H1 (cell line): ENCODE measurements around the gene VAV2. TPM values are rescaled to one million over a fixed set of nuclear protein-coding genes. Genes with fewer than 3 reads are reported as not detected.

Source experiments
- CTCF ChIA-PET: fragments of 300-600 bp; sonication (Branson Sonifier 250); formaldehyde crosslinking; loops from one replicate; lab custom pipeline; 2021; ENCODE audit not compliant: partially characterized antibody; lab: Charles Lee
- POLR2A ChIA-PET: fragments of 300-600 bp; sonication (Branson Sonifier 250); formaldehyde crosslinking; loops from one replicate; lab custom pipeline; 2021; ENCODE audit warnings: inconsistent platforms; ENCODE audit not compliant: partially characterized antibody; lab: Charles Lee
- DNase-seq, 2 experiments: peaks; one replicate each; pipeline versions ENCODE4 v3.0.0 to v3.0.0-alpha.2; 2010 to 2022; ENCODE audit warnings: low spot score in 2 of 2, low read depth in 1 of 2, mixed read lengths in 1 of 2
- FAIRE-seq: peaks from 2 replicates; lab custom pipeline; 2011; peaks lifted over from hg19 to GRCh38; lab: Jason Lieb, UNC
- H2AFZ ChIP-seq: 2 replicates; pipeline ENCODE4 v1.8.1; 2012; ENCODE audit warnings: low read length, inconsistent platforms
- H2AK5ac ChIP-seq: 2 replicates; pipeline ENCODE4 v1.6.1; 2013; ENCODE audit warnings: low read depth, low read length
- H2BK120ac ChIP-seq: replicated peaks from 2 replicates; pipeline ENCODE3; 2013; ENCODE audit warnings: low read depth, low read length, inconsistent platforms
- H2BK12ac ChIP-seq: 2 replicates; pipeline ENCODE4 v1.6.1; 2013; ENCODE audit warnings: low read depth, low read length
- H2BK15ac ChIP-seq: 2 replicates; pipeline ENCODE4 v1.6.1; 2013; ENCODE audit warnings: low read length
- H2BK20ac ChIP-seq: 2 replicates; pipeline ENCODE4 v1.6.1; 2013; ENCODE audit warnings: low read length
- H2BK5ac ChIP-seq: 2 replicates; pipeline ENCODE4 v1.6.1; 2013; ENCODE audit warnings: low read depth, low read length
- H3K14ac ChIP-seq: 2 replicates; pipeline ENCODE4 v1.6.1; 2013; ENCODE audit warnings: inconsistent platforms; ENCODE audit not compliant: insufficient read length
- H3K18ac ChIP-seq: 2 replicates; pipeline ENCODE4 v1.6.1; 2013; ENCODE audit warnings: low read length; ENCODE audit errors: extremely low read depth
- H3K23ac ChIP-seq: 2 replicates; pipeline ENCODE4 v1.6.1; 2013; ENCODE audit warnings: inconsistent platforms; ENCODE audit not compliant: insufficient read length
- H3K23me2 ChIP-seq: 2 replicates; pipeline ENCODE4 v1.6.1; 2013; ENCODE audit warnings: low read depth, low read length
- H3K27ac ChIP-seq: 2 replicates; pipeline ENCODE4 v1.6.1; 2011; ENCODE audit warnings: low read depth, low read length, inconsistent platforms
- H3K27me3 ChIP-seq, 4 experiments: replicated peaks in 1 of 4; 1 replicate in 1 of 4; 2 replicates in 3 of 4; pipeline versions ENCODE4 v1.6.1 to v1.8.1; 2011 to 2013; ENCODE audit warnings: low read length in 3 of 4, mild to moderate bottlenecking in 3 of 4, inconsistent platforms in 2 of 4, mixed read lengths in 2 of 4, moderate library complexity in 1 of 4; ENCODE audit not compliant: control insufficient read depth in 3 of 4, insufficient read depth in 3 of 4; ENCODE audit errors: extremely low read depth in 1 of 4
- H3K36me3 ChIP-seq, 4 experiments: 2 replicates each; pipeline versions ENCODE4 v1.6.1 to v1.8.1; 2011 to 2013; ENCODE audit warnings: mild to moderate bottlenecking in 4 of 4, low read length in 3 of 4, moderate library complexity in 2 of 4, control low read depth in 1 of 4, inconsistent platforms in 1 of 4; ENCODE audit not compliant: insufficient read depth in 4 of 4, control insufficient read depth in 2 of 4
- H3K4ac ChIP-seq: replicated peaks from 2 replicates; pipeline ENCODE3; 2013; ENCODE audit warnings: low read length, low read depth, mixed read lengths, inconsistent platforms; ENCODE audit not compliant: insufficient read length
- H3K4me1 ChIP-seq, 4 experiments: replicated peaks in 1 of 4; 1 replicate in 1 of 4; 2 replicates in 3 of 4; pipeline versions ENCODE4 v1.6.1 to v1.8.1; 2011 to 2013; ENCODE audit warnings: low read length in 3 of 4, inconsistent platforms in 2 of 4, mixed read lengths in 1 of 4; ENCODE audit not compliant: insufficient read depth in 4 of 4, control insufficient read depth in 3 of 4
- H3K4me2 ChIP-seq, 2 experiments: 2 replicates each; pipeline versions ENCODE4 v1.6.1 to v1.8.1; 2011 to 2013; ENCODE audit warnings: low read depth in 2 of 2, low read length in 2 of 2, control low read depth in 1 of 2, inconsistent platforms in 1 of 2, mild to moderate bottlenecking in 1 of 2; ENCODE audit not compliant: insufficient read depth in 1 of 2
- H3K4me3 ChIP-seq, 4 experiments: fragments of 200-600, 300-600 bp in 1 of 4; sonication (generic), shearing (Covaris generic), sonication (Bioruptor Twin) in 1 of 4; 2 replicates each; pipeline versions ENCODE4 v1.5.1 to v1.8.1; 2011 to 2016; ENCODE audit warnings: low read length in 4 of 4, low read depth in 3 of 4, control low read depth in 2 of 4, inconsistent platforms in 2 of 4, mild to moderate bottlenecking in 2 of 4, mixed read lengths in 1 of 4, moderate library complexity in 1 of 4; ENCODE audit not compliant: insufficient read depth in 2 of 4; ENCODE audit errors: extremely low read depth in 1 of 4
- H3K56ac ChIP-seq: replicated peaks from 2 replicates; pipeline ENCODE3; 2013; ENCODE audit warnings: low read depth, mild to moderate bottlenecking, mixed read lengths, low read length, inconsistent platforms; ENCODE audit not compliant: insufficient read length
- H3K79me1 ChIP-seq: 2 replicates; pipeline ENCODE4 v1.6.1; 2013; ENCODE audit warnings: low read depth, low read length, control low read depth
- H3K79me2 ChIP-seq, 2 experiments: 2 replicates each; pipeline versions ENCODE4 v1.6.1 to v1.8.1; 2012 to 2013; ENCODE audit warnings: low read length in 2 of 2, mild to moderate bottlenecking in 2 of 2, inconsistent platforms in 1 of 2; ENCODE audit not compliant: insufficient read depth in 2 of 2, control insufficient read depth in 1 of 2
- H3K9ac ChIP-seq, 4 experiments: replicated peaks in 1 of 4; 1 replicate in 1 of 4; 2 replicates in 3 of 4; pipeline versions ENCODE4 v1.6.1 to v1.8.1; 2011 to 2013; ENCODE audit warnings: low read depth in 3 of 4, low read length in 3 of 4, control low read depth in 2 of 4, mild to moderate bottlenecking in 2 of 4, moderate library complexity in 2 of 4, inconsistent platforms in 1 of 4; ENCODE audit errors: extremely low read depth in 1 of 4
- H3K9me3 ChIP-seq, 2 experiments: 2 replicates each; pipeline versions ENCODE4 v1.6.1 to v1.8.1; 2012 to 2013; ENCODE audit warnings: mild to moderate bottlenecking in 2 of 2, moderate library complexity in 2 of 2, control low read depth in 1 of 2, inconsistent platforms in 1 of 2, low read depth in 1 of 2, low read length in 1 of 2, mixed read lengths in 1 of 2; ENCODE audit not compliant: insufficient read depth in 2 of 2
- H4K20me1 ChIP-seq, 2 experiments: replicated peaks in 1 of 2; 2 replicates each; pipeline versions ENCODE3 to v1.8.1; 2011 to 2013; ENCODE audit warnings: inconsistent platforms in 2 of 2, low read length in 2 of 2, mild to moderate bottlenecking in 1 of 2; ENCODE audit not compliant: insufficient read depth in 2 of 2, control insufficient read depth in 1 of 2
- H4K5ac ChIP-seq: 2 replicates; pipeline ENCODE4 v1.6.1; 2013; ENCODE audit warnings: low read length, low read depth, mixed read lengths, inconsistent platforms; ENCODE audit not compliant: insufficient read length
- H4K8ac ChIP-seq: 2 replicates; pipeline ENCODE4 v1.8.0; 2013; ENCODE audit warnings: mild to moderate bottlenecking, moderate library complexity, low read length, inconsistent platforms; ENCODE audit not compliant: insufficient read depth; ENCODE audit errors: extremely low read depth
- H4K91ac ChIP-seq: replicated peaks from 2 replicates; pipeline ENCODE3; 2013; ENCODE audit warnings: low read length, mixed read lengths, inconsistent platforms; ENCODE audit not compliant: insufficient read length
- POU5F1 ChIP-seq: IDR thresholded peaks from 2 replicates; pipeline ENCODE4 v1.6.1; 2011; ENCODE audit warnings: low read depth, mild to moderate bottlenecking, low read length, moderate library complexity
- RXRA ChIP-seq: IDR thresholded peaks from 2 replicates; pipeline ENCODE4 v1.6.1; 2011; ENCODE audit warnings: low read depth, mild to moderate bottlenecking, low read length, moderate library complexity; ENCODE audit not compliant: insufficient read depth
- WGBS, 2 experiments: shearing (Covaris generic) in 1 of 2; methylation state at CpG; one replicate each; pipeline versions ENCODE4 v1.1.6 to v1.1.7; 2013 to 2015; ENCODE audit warnings: low lambda C conversion rate in 2 of 2, mixed read lengths in 2 of 2, inconsistent platforms in 1 of 2, low coverage in 1 of 2, missing lambda C conversion rate in 1 of 2; ENCODE audit not compliant: insufficient replicate concordance in 2 of 2, insufficient coverage in 1 of 2, insufficient read length in 1 of 2; ENCODE audit errors: extremely low coverage in 1 of 2, missing lambda C conversion rate in 1 of 2; 5-methylcytosine and 5-hydroxymethylcytosine counted together
- polyA plus RNA-seq, 7 experiments: library from polyadenylated mRNA; depleted of rRNA in 3 of 7; stranded (reverse) in 5 of 7; unstranded in 2 of 7; fragments of >200 nt in 5 of 7; fragments of 200-250 nt in 2 of 7; gene quantifications; 1 replicate in 5 of 7; 2 replicates in 1 of 7; 4 replicates in 1 of 7; pipeline versions ENCODE4 v1.2.1 to v1.2.3, GENCODE V29; 2011 to 2013; ENCODE audit warnings: missing spikeins in 2 of 7, mixed read lengths in 2 of 7
- total RNA-seq: library from RNA; stranded (reverse); fragmentation: NEBNext Ultra II Directional; extraction: Animal tissue kit (Norgen Biotek cat#: 25700); gene quantifications from 2 replicates; pipeline ENCODE4 v1.2.1, GENCODE V29; 2021

Gene VAV2
- total and polyA plus RNA-seq, 2 of the 8 experiments (the other 6 are each of a cell fraction or from before 2014, with no cell fraction given), result 13.6 to 37.6 TPM

DNA sequence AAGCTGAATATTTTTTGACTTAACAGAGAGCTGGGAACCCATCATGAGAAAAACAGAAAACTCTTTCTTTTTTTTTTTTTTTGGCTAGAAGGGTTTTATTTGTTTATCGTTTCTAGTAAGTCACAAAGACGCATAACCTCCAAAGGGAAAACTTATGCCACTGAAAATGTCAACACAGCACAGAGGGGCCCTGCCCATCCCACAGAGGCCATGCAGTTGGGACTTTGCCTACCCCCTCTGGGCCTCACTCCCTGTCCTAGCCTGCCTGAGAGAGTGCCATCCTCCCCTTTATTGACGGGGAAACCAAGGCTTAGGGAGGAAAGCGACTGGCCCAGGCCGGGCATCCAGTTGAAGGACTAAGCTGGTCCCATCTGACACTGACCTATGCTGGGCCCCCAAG lies 74.7 kb downstream of the VAV2 start:
- no peak overlapping the region for H3K4me2 ChIP-seq
- H2BK20ac ChIP-seq, result no peak overlapping the region
- no peak overlapping the region for H2BK12ac ChIP-seq
- H3K4me1 ChIP-seq, result peaks cover 4 to 24% (median 10%) of the 10 kb centered on the region in 4 experiments
- H2AFZ ChIP-seq, result no peak overlapping the region
- no peak overlapping the region for H2BK5ac ChIP-seq
- no peak overlapping the region for H4K5ac ChIP-seq
- H2BK15ac ChIP-seq, result no peak overlapping the region
- FAIRE-seq, result no peak
- no peak overlapping the region for H4K91ac ChIP-seq
- peaks cover 5% of the 10 kb centered on the region for H3K23me2 ChIP-seq
- no peak overlapping the region for H2BK120ac ChIP-seq
- H3K79me1 ChIP-seq, result peaks cover 18% of the 10 kb centered on the region
- no peak for DNase-seq
- no peak overlapping the region for H3K4me3 ChIP-seq
- CTCF ChIA-PET, result interaction anchor here (0.9 to 3.2 kb wide), 4 partner anchors 10 to 77 kb away, joined by 3 to 9 read pairs (median 3); no protein-coding TSS in a partner anchor
- H4K20me1 ChIP-seq, result peaks cover 1 to 17% of the 10 kb centered on the region in 2 experiments
- no peak overlapping the region for H3K4ac ChIP-seq
- no peak for TF ChIP-seq POU5F1
- TF ChIP-seq RXRA, result no peak
- H3K36me3 ChIP-seq, result no peaks in the 10 kb centered on the region; a peak in 1 of 8 replicates
- no peak overlapping the region for H3K27ac ChIP-seq
- H3K23ac ChIP-seq, result no peak overlapping the region
- WGBS, 2 experiments, result 92% methylated on average over 5 of the region's 5 CpGs; no CpG with 5 or more reads in 1 of the 2 experiments
- no peaks in the 10 kb centered on the region for H3K27me3 ChIP-seq
- H3K56ac ChIP-seq, result no peak overlapping the region
- H3K79me2 ChIP-seq, result peaks cover 0 to 61% of the 10 kb centered on the region in 2 experiments; a peak in 2 of 4 replicates
- no peak overlapping the region for H3K18ac ChIP-seq
- H3K9ac ChIP-seq, result no peak overlapping the region
- H3K14ac ChIP-seq, result no peak overlapping the region
- no peaks in the 10 kb centered on the region for H3K9me3 ChIP-seq
- H2AK5ac ChIP-seq, result no peak overlapping the region
- no peak overlapping the region for H4K8ac ChIP-seq
- POLR2A ChIA-PET, result interaction anchor here (1.3 to 1.5 kb wide), 2 partner anchors 9 to 10 kb away, joined by 3 to 4 read pairs; no protein-coding TSS in a partner anchor
